ENCODE data around the gene GPX8.

The GPX8 gene

GRCh38 chr5:55172937-55173686, 13.1 kb downstream of the GPX8 start, which contains the start of gene CDC20B:
Gene CDC20B (minus strand): TSS chr5:55173177. CDS start chr5:55173000, 177 bp downstream.
- DNase-seq, result peak; percentile 64

GRCh38 chr5:55173687-55174230, 13.8 kb downstream of the GPX8 start:
- DNase-seq, result no peak

DNA sequence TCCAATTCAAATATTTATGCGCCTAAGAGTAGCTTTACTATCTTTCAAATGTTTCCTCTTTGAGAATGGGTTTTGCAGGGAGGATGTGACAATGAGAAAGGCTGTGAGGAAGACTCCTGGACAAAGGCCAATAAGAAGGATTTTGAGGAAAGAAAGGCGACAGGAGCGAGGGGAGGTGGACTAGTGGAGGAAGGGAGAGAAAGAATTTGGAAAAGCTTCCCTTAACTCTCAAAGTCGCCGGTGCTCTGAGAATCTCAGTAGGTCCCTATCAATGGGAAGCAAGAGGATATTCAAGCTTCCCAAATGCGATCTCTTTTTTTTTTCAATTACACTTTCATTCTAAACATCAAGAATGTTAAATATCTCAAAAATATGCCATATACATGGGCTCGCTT, 15.8 kb downstream of the GPX8 start:
- DNase-seq, result no peak

DNA sequence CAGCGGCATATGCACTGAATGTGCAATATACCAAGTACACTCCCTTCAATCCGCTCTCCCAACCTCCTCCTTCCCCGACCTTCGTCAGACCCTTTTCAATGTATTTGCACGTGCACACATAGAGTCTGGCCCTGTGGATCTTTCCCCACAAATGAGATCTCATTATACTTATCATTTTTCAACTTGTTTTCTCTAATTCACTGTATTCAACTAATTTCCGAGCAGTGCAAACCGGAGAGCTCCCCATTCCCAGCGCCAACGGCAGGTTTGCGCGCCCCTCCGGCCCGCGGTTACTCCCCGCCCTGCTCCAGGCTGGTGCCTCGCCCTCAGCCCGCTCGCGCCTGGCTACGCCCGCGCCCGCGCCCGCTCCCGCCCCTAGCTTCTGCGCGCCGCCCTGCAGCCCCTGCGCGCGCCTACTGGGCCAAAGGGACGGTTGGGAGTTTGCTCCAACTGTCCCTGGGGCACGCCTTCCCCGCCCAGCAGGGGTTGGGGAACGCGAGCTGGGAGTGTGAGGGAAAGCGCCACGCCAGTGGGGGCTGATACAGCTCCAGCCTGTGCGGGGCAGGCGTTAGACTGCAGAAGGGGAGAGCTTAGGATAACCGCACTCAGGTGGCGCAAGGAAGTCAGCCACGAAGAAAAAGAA, 16.3 kb downstream of the GPX8 start:
- DNase-seq, result peak; percentile 10

GRCh38 chr5:55177078-55177477, 17.1 kb downstream of the GPX8 start:
- DNase-seq, result no peak

DNA sequence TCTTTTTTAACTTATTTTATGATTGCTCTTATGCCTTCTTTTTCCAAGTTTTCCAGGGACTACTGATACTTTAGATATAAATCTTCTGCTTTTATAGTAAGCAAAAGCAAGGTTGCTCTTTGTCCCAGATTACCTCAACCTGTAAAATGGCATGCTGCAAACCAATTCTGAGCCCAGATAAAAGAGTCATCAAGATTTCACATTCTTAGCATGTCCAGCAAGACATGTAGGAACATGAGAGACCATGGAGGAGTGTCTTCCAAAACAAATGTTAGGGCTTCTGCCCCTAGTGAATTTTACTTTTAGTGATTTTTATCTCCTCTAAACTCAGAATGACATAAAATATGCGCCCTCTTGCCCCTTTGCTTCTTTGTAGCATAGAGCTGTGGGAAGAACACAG, 20.0 kb downstream of the GPX8 start:
- DNase-seq, result no peak

- DNase-seq, result no peak
These were observed 27.4 kb downstream of the GPX8 start for GRCh38 chr5:55187370-55187769.

- DNase-seq, result no peak
These were observed 28.9 kb downstream of the GPX8 start for GRCh38 chr5:55188656-55189540.

GRCh38 chr5:55191165-55191564, 31.2 kb downstream of the GPX8 start:
- DNase-seq, result no peak

DNA sequence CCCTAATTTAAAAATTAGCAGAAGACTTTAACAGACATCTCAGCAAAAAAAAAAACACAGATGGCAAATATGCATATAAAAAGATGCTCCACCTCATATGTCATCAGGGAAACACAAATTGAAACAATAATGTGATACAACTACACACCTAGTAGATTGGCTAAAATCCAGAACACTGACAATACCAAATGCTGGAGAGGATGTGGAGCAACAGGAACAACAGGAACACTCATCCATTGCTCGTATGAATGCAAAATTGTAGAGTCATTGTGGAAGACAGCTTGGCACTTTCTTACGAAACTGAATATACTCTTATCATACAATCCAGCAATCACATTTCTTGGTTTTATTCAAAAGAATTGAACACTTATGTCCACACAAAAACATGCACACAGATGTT, 45.0 kb downstream of the GPX8 start:
- no peak for DNase-seq

GRCh38 chr5:55211184-55211874, 51.4 kb downstream of the GPX8 start:
- no peak for DNase-seq

Measured in stimulated activated CD4-positive, alpha-beta T cell treated with anti-CD3 and anti-CD28 coated beads, Interleukin-1b, Interleukin-23, amount 100 ng/mL, for 48 hours (primary cell).